Testis (tissue), 3 donors: ENCODE measurements around the gene VWC2L. TPM values are rescaled to one million over a fixed set of nuclear protein-coding genes. Genes with fewer than 3 reads are reported as not detected.
A peak's percentile ranks its signal among the peaks of the same experiment; 100 is the strongest.

ENCODE experiments used
- DNase-seq: peaks from one replicate; pipeline ENCODE4 v3.0.0-alpha.2; 2019
- H3K27ac ChIP-seq, 2 donors: fragments of 200-600 bp; sonication (generic); one replicate each; pipeline ENCODE4 v1.5.1; 2019
- H3K27me3 ChIP-seq: fragments of 200-600 bp; sonication (generic); one replicate; pipeline ENCODE4 v1.5.1; 2019
- H3K36me3 ChIP-seq: fragments of 200-600 bp; sonication (generic); one replicate; pipeline ENCODE4 v1.5.1; 2017; ENCODE audit warnings: low read depth; ENCODE audit errors: missing control alignments
- H3K4me1 ChIP-seq: fragments of 200-600 bp; sonication (generic); one replicate; pipeline ENCODE4 v1.5.1; 2019
- H3K4me3 ChIP-seq, 2 donors: fragments of 200-600 bp; sonication (generic); one replicate each; pipeline ENCODE4 v1.5.1; 2017 to 2019
- H3K9me3 ChIP-seq: fragments of 200-600 bp; sonication (generic); one replicate; pipeline ENCODE4 v1.5.1; 2017
- POLR2A ChIP-seq: fragments of 450-650 bp; IDR thresholded peaks from one replicate; pipeline ENCODE4 v1.6.1; 2017; ENCODE audit warnings: antibody characterized with exemption, mild to moderate bottlenecking, moderate library complexity
- WGBS, 2 donors: methylation state at CpG; one replicate each; pipeline ENCODE4 v1.1.5; 2018; 5-methylcytosine and 5-hydroxymethylcytosine counted together
- intact Hi-C: fragments of 100-400 bp; cut with DNase I; formaldehyde crosslinking; loops from one replicate; pipeline ENCODE4 v1.15.1; 2023; ENCODE audit warnings: low total_unique reads
- polyA plus RNA-seq: library from polyadenylated mRNA; stranded (reverse); fragments of 350-450 nt; fragmentation: Illumina TruSeq; extraction: RNeasy Lipid Tissue Mini Kit (QIAGEN cat#74804); gene quantifications from one replicate; pipeline ENCODE4 v1.2.3, GENCODE V29; 2014; ENCODE audit warnings: low read depth, low replicate concordance; ENCODE audit not compliant: insufficient read depth
- total RNA-seq, 2 donors: library from RNA; depleted of rRNA; stranded (reverse); fragments of >200 nt; gene quantifications; one replicate each; pipeline ENCODE4 v1.2.3, GENCODE V29; 2016
- TF ChIP-seq, protein P1 (sequence below), 3 experiments: fragments of 450-650 bp in 2 of 3; fragments of 200-600 bp in 1 of 3; sonication (generic) in 1 of 3; IDR thresholded peaks; one replicate each; pipeline ENCODE4 v1.5.1; 2016 to 2019; ENCODE audit warnings: antibody characterized with exemption in 3 of 3, mild to moderate bottlenecking in 2 of 3, moderate library complexity in 1 of 3

Gene VWC2L
- total and polyA plus RNA-seq, 3 donors from 2014 or later, result 0.13 to 1.6 (median 0.87) TPM

DNA sequence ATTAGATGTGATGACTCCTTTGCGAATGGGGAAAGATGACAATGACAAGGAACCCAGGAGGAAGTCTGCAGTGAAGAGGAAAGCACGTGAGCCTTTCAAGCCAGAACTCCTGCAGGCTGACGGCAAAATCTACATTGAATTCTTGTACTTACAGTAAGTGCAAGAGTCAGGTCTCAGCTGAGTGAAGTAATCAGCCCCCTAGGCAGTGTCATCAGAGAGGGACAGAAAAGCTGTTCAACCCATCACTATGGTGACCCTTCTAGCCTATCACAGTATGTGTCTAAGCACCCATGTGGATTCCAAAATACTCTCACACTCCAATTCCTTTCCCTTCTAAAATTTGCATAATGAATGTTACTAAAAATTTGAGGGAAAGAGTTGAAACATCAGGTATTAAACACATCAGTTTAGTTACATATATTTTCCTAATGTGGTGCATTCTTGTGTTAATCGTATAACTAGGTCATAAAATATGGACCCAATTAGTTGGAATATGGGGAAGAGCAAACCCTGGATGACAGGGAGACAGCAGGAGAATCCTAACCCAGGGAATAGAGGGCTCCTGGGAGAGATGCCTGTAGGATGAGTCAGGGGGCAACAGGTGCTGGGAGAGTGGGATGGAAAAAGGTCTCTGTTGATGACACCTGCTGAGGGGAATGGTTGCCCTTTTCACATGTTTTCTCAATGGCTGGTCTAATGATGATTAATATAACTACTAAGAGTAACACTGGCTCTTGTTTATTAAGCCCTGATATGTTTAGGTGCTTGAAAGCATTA lies 39.5 kb downstream of the VWC2L start:
- DNase-seq, result no peak
- intact Hi-C loops, result no loop called here
- H3K4me3 ChIP-seq, result no peak overlapping the region
- H3K9me3 ChIP-seq, result no peaks in the 10 kb centered on the region
- 91 to 94% methylated on average over 4 of the region's 4 CpGs for WGBS, 2 donors
- no peaks in the 10 kb centered on the region for H3K36me3 ChIP-seq
- H3K27ac ChIP-seq, result no peak overlapping the region
- TF ChIP-seq, protein P1, sequence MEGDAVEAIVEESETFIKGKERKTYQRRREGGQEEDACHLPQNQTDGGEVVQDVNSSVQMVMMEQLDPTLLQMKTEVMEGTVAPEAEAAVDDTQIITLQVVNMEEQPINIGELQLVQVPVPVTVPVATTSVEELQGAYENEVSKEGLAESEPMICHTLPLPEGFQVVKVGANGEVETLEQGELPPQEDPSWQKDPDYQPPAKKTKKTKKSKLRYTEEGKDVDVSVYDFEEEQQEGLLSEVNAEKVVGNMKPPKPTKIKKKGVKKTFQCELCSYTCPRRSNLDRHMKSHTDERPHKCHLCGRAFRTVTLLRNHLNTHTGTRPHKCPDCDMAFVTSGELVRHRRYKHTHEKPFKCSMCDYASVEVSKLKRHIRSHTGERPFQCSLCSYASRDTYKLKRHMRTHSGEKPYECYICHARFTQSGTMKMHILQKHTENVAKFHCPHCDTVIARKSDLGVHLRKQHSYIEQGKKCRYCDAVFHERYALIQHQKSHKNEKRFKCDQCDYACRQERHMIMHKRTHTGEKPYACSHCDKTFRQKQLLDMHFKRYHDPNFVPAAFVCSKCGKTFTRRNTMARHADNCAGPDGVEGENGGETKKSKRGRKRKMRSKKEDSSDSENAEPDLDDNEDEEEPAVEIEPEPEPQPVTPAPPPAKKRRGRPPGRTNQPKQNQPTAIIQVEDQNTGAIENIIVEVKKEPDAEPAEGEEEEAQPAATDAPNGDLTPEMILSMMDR (IDR thresholded peaks at IDR 0.05), result no peak
- no peak for TF ChIP-seq POLR2A
- H3K27me3 ChIP-seq, result no peaks in the 10 kb centered on the region
- no peaks in the 10 kb centered on the region for H3K4me1 ChIP-seq

DNA sequence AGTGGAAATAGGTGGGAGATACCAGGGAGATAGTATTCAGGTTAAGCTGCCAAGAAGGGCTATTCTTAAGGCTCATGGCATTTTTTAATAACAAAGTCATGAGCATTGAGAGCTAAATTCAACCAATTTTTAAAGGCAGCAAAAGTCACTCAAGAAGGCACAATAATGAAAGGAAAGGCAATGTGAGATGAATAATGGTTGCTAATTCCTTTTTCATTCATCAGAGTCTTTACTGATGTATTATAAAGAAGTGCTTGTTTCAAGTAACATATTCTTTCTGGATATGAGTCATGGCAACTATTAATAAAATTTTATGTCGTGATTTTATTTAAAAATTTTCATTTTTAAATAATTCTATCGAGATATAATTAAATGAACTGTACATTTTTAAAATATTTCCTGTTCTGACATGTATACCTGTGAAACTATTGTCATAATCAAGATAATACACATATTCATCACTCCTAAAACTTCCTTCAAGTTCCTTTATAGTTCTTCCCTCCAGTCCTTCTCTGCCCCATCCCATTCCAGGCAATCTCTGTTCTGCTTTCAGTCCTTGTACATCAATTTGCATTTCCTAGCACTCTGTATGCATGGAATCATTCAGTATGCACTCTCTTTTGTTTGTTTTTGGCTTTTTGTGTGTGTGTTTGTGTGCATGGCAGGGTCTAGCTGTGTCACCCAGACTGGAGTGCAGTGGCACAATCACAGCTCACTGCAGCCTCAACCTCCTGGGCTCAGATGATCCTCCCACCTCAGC lies 40.8 kb downstream of the VWC2L start:
- no peaks in the 10 kb centered on the region for H3K4me1 ChIP-seq
- no peak overlapping the region for H3K27ac ChIP-seq
- TF ChIP-seq, protein P1 (IDR thresholded peaks at IDR 0.05), result no peak
- no peak for TF ChIP-seq POLR2A
- no peak overlapping the region for H3K4me3 ChIP-seq
- intact Hi-C loops, result no loop called here
- DNase-seq, result no peak
- no peaks in the 10 kb centered on the region for H3K9me3 ChIP-seq
- no peaks in the 10 kb centered on the region for H3K27me3 ChIP-seq
- no peaks in the 10 kb centered on the region for H3K36me3 ChIP-seq
- WGBS, 2 donors, result 80 to 87% methylated on average over 2 of the region's 2 CpGs

DNA sequence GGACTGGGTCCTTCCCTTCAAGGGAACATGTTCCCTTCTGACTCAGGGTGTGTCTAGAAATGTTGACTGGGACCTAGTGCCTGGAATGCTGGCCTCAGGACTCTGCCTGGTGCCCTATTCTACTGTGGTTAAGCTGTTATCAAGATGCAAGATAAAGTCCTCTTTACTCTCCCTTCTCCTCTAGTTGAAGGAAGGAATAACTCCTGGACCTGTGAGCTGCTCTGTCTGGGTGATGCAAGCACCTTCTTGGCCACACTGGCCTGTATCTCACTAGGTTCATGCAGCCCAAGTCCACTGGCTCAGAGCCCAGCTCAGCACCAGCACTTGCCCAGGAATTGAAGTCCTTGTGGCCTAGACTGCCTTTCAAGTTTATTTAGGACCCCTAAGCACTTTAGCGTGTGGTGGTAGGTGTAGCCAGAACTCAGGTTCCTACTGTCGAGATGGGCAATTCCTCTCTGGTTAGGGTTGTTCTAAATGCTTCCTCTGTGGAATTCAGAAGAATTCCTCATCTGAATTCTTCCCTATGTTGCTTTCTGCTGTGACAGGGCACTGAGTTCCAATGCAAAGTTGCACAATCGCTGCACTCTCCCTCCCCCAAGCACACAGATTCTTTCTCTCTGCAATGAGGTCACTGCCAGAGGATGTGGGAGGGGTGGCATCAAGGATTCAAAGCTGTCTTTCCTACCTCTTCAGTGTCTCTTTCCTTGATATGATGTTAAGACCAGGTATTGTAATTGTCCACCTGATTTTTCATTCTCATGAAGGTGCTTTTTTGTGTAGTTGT lies 54.7 kb downstream of the VWC2L start:
- H3K9me3 ChIP-seq, result no peaks in the 10 kb centered on the region
- TF ChIP-seq, protein P1 (IDR thresholded peaks at IDR 0.05), result no peak
- no peak for TF ChIP-seq POLR2A
- WGBS, 2 donors, result 64 to 79% methylated on average over 3 of the region's 3 CpGs
- no peak overlapping the region for H3K27ac ChIP-seq
- H3K4me3 ChIP-seq, result no peak overlapping the region
- no peaks in the 10 kb centered on the region for H3K27me3 ChIP-seq
- no peaks in the 10 kb centered on the region for H3K36me3 ChIP-seq
- DNase-seq, result peak; percentile 46
- H3K4me1 ChIP-seq, result no peaks in the 10 kb centered on the region
- intact Hi-C loops, result no loop called here

DNA sequence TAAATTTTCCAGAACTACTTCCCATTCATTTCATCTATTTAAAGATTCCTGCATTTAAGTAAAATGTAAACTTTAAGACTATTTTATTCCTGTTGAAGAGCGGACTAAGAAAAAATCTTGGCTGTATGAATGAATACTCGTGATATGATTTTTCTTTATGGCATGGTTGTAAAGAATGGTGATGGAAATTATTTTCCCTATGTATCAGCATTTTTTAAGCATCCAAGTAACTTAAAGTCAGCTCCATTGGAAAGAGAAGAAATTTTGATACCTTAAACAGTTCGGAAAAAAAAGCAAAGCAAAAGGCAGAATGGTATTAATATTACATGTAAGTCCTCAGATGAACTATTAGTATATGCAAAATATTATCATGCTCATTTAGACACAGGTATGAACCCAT lies 58.9 kb downstream of the VWC2L start:
- no peak overlapping the region for H3K27ac ChIP-seq
- no peaks in the 10 kb centered on the region for H3K4me1 ChIP-seq
- no peaks in the 10 kb centered on the region for H3K27me3 ChIP-seq
- no peak for DNase-seq
- no peaks in the 10 kb centered on the region for H3K36me3 ChIP-seq
- H3K4me3 ChIP-seq, result no peak overlapping the region
- WGBS, 2 donors, result 91 to 93% methylated on average over 3 of the region's 3 CpGs
- TF ChIP-seq, protein P1 (IDR thresholded peaks at IDR 0.05), result no peak
- no peak for TF ChIP-seq POLR2A
- intact Hi-C loops, result no loop called here
- no peaks in the 10 kb centered on the region for H3K9me3 ChIP-seq
